Activated CD4-positive, alpha-beta T cell treated with anti-CD3 and anti-CD28 coated beads, Interleukin-2, amount 50 U/mL, for 1 hour (primary cell): ENCODE measurements around the gene GDPD2.

Source experiments
- DNase-seq: peaks from one replicate; pipeline ENCODE4 v3.0.0-alpha.2; 2020

Gene GDPD2

GRCh38 chrX:70476934-70477733 is 54.0 kb downstream of the GDPD2 start:
- no peak for DNase-seq

DNA sequence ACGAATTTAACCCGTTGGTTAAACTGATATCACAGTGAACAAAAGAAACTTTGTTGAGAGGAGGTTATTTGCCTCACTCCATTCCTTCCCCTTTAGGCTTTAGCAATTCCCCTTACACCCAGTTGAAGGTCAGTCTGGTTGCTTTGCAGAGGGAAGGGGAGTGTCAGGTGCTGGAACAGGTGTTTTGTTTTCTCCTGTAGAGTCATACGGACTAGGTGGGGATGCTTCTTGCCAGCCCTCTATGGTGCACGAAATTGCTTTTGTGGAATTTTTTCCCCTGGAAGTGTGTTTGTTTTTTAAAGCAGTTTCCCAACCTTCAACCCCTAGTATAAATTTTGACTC is 54.6 kb downstream of the GDPD2 start:
- no peak for DNase-seq

DNA sequence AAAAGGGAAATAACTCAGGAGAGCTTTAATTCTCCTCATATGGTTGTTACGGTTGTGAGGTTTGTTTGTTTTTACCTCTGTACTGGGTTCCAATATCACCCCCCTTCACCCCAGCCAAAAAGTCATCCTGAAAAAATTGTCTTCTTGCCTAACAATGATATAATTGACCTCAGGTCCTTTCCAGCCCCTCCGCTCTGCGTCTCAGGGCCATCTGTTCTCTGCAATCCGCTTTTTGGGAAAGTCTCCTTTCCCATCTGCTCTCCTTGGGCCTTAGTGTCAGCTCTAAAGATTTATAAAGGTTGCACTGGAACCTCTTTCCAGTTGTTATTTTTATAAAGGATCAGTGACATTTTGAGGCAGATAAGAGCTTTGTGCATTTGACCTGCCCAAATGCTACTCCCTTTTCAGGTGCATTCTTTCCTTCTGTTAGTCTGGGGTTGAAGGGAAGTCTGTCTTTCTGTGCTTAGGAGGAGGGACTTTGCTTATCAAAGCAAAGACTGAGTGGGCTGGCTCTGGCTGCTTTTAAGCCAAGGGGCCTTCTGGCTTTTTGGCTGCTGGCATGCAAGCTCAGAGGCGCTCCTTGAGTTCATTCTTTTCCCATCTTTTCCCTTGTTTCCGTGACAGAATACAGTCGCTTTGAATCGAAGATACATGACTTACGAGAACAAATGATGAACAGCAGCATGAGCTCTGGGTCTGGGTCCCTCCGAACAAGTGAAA is 55.6 kb downstream of the GDPD2 start:
- no peak for DNase-seq

GRCh38 chrX:70479247-70479921 is 56.3 kb downstream of the GDPD2 start:
- DNase-seq: no peak

DNA sequence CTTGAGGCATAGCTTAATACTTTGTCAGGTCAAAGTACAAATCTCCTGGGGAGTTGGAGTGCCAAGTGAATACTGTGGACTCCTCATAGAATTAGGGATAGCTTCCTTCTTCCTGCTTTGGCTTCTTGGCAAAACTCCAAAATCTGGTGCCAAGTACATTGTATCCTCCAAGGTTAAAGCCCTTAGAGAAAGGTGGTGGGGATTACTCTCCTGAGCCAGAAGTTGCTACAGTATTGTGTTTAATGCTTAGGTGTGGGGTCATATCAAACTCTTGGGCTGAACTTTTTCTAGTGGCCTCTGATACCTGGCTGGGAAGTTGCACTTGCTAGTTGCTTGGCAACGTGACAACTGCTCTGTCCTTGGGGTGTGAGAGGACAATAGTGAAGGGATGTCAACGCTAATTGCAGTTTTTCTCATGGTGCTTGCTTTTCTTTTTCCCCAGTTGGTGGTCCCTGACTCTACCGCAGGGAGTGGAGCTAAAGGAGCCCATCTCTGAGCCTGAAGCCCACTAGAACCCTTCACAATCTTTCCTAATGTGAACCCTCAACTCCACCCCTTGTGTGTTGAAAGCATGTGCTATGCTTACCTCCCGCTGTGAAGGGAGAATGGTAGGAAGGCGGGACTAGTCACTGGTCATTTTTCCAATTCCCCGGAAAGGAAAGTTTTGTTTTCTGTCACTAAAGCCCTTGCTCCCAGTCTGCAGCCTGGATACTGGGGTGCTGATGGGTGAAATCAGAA is 57.0 kb downstream of the GDPD2 start:
- DNase-seq: no peak

DNA sequence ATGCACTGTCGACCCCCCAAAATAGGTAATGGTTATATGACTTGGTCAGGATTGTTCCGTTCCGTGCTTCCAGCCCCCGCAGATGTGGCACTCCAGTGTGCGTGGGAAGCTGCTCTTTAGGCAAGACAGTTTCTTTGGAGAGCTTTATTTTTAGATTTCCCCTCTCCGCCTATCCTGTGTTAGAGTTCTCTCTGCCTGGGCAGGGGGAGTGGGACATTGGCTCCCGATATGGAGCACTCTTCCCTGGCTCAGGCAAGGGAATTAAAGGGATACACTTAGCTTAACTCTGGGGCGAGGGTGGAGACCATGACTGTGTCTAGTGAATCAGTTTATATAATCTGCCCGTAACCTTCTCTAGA is 57.5 kb downstream of the GDPD2 start:
- no peak for DNase-seq

- DNase-seq: no peak
These were observed 58.6 kb downstream of the GDPD2 start for GRCh38 chrX:70481471-70482270.

DNA sequence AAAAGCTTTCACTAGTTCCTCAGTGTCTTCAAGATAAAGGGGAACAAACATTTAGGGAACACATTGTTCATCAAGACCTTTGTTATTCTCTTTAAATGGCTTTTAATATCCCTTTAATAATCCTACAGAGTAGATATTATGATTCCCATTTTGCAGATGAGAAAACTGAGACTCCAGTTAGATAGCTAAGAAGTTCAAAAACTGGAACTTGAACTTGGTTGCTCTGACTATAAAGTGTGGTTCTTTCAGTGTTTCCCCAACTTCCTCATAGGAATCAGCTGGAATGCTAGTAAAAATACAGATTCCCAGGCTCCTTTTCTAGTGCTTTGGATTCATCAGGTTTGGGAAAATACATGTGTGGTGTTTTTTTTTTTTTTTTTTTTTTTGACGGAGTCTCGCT is 59.2 kb downstream of the GDPD2 start:
- no peak for DNase-seq
